Dendritic cell treated with granulocyte-macrophage colony-stimulating factor and Interleukin-4, amounts not matched to agents 40 ng/mL and 50 ng/mL, for 4 days (primary cell): ENCODE measurements around the gene NRF1.
A peak's percentile ranks its signal among the peaks of the same experiment; 100 is the strongest.
"Not testable (repeated sequence)": the region's sequence is repeated elsewhere in the genome, so short reads cannot be mapped to it uniquely, and the experiment has no call there.

Source experiments
- H3K27ac Mint-ChIP-seq: one replicate; pipeline ENCODE4 v1.8.0; 2022; ENCODE audit warnings: mild to moderate bottlenecking, mixed read lengths
- H3K27me3 Mint-ChIP-seq: one replicate; pipeline ENCODE4 v1.8.0; 2022; ENCODE audit warnings: mild to moderate bottlenecking, mixed read lengths
- H3K36me3 Mint-ChIP-seq: one replicate; pipeline ENCODE4 v1.8.0; 2022; ENCODE audit warnings: low read depth, mixed read lengths
- H3K4me1 Mint-ChIP-seq: one replicate; pipeline ENCODE4 v1.8.0; 2022; ENCODE audit warnings: low read depth, mixed read lengths
- H3K4me3 Mint-ChIP-seq: one replicate; pipeline ENCODE4 v1.8.0; 2022; ENCODE audit warnings: mild to moderate bottlenecking, moderate library complexity, mixed read lengths
- H3K9me3 Mint-ChIP-seq: one replicate; pipeline ENCODE4 v1.8.0; 2022; ENCODE audit warnings: mixed read lengths
- intact Hi-C: fragments of 100-400 bp; cut with micrococcal nuclease; formaldehyde crosslinking; loops from one replicate; pipeline ENCODE4 v1.15.0; 2022

Gene NRF1

GRCh38 chr7:129615018-129615417 lies 3.5 kb downstream of the NRF1 start:
- H3K4me1 Mint-ChIP-seq = peaks cover 57% of the 10 kb centered on the region
- no peaks in the 10 kb centered on the region for H3K9me3 Mint-ChIP-seq
- H3K36me3 Mint-ChIP-seq = peaks cover 34% of the 10 kb centered on the region
- intact Hi-C loops = loop anchor here (1.0 to 10.0 kb wide), 3 partner anchors 14 to 340 kb away; partner anchors contain the start of genes SMKR1 and UBE2H
- no peaks in the 10 kb centered on the region for H3K27me3 Mint-ChIP-seq
- no peak overlapping the region for H3K4me3 Mint-ChIP-seq
- peak overlapping the region; percentile 30 for H3K27ac Mint-ChIP-seq

GRCh38 chr7:129616530-129616929 lies 5.0 kb downstream of the NRF1 start:
- H3K9me3 Mint-ChIP-seq = no peaks in the 10 kb centered on the region

GRCh38 chr7:129617178-129617577 lies 5.7 kb downstream of the NRF1 start:
- intact Hi-C loops = loop anchor here (10.0 kb wide), 2 partner anchors 112 to 338 kb away; partner anchors contain the start of genes SMKR1 and UBE2H
- peaks cover 57% of the 10 kb centered on the region for H3K4me1 Mint-ChIP-seq
- peaks cover 28% of the 10 kb centered on the region for H3K36me3 Mint-ChIP-seq
- H3K27ac Mint-ChIP-seq = peak overlapping the region; percentile 54
- no peaks in the 10 kb centered on the region for H3K9me3 Mint-ChIP-seq
- no peaks in the 10 kb centered on the region for H3K27me3 Mint-ChIP-seq
- no peak overlapping the region for H3K4me3 Mint-ChIP-seq

More at GRCh38 chr7:129616530-129616929, 5.0 kb downstream of the NRF1 start:
- intact Hi-C loops = loop anchor here (10.0 kb wide), 2 partner anchors 112 to 338 kb away; partner anchors contain the start of genes SMKR1 and UBE2H
- peaks cover 57% of the 10 kb centered on the region for H3K4me1 Mint-ChIP-seq
- peaks cover 31% of the 10 kb centered on the region for H3K36me3 Mint-ChIP-seq
- no peak overlapping the region for H3K4me3 Mint-ChIP-seq
- H3K27ac Mint-ChIP-seq = peak overlapping the region; percentile 30
- no peaks in the 10 kb centered on the region for H3K27me3 Mint-ChIP-seq

GRCh38 chr7:129617652-129618051 lies 6.1 kb downstream of the NRF1 start:
- Mint-ChIP-seq H3K27me3 (no peaks in the 10 kb centered on the region), H3K27ac (peak overlapping the region; percentile 54), H3K36me3 (peaks cover 24% of the 10 kb centered on the region), H3K9me3 (no peaks in the 10 kb centered on the region), H3K4me1 (peaks cover 57% of the 10 kb centered on the region), H3K4me3 (no peak overlapping the region)
- intact Hi-C loops = loop anchor here (10.0 kb wide), 2 partner anchors 113 to 337 kb away; partner anchors contain the start of genes SMKR1 and UBE2H

GRCh38 chr7:129626896-129627295 lies 15.4 kb downstream of the NRF1 start:
- Mint-ChIP-seq H3K9me3 (no peaks in the 10 kb centered on the region), H3K27ac (peak overlapping the region; percentile 77), H3K36me3 (peaks cover 6% of the 10 kb centered on the region), H3K4me3 (no peak overlapping the region), H3K4me1 (peaks cover 21% of the 10 kb centered on the region), H3K27me3 (no peaks in the 10 kb centered on the region)
- intact Hi-C loops = no loop called here

GRCh38 chr7:129630341-129630740 lies 18.8 kb downstream of the NRF1 start:
- Mint-ChIP-seq H3K4me3 (no peak overlapping the region), H3K27ac (peak overlapping the region; percentile 48), H3K4me1 (peaks cover 28% of the 10 kb centered on the region), H3K9me3 (no peaks in the 10 kb centered on the region), H3K27me3 (no peaks in the 10 kb centered on the region), H3K36me3 (no peaks in the 10 kb centered on the region)
- intact Hi-C loops = loop anchor here (10.0 kb wide), 2 partner anchors 136 to 406 kb away; partner anchors contain the start of gene AHCYL2

- H3K27me3 Mint-ChIP-seq = no peaks in the 10 kb centered on the region
- H3K4me3 Mint-ChIP-seq = no peak overlapping the region
- peaks cover 19% of the 10 kb centered on the region for H3K4me1 Mint-ChIP-seq
- no peak overlapping the region for H3K27ac Mint-ChIP-seq
- intact Hi-C loops = loop anchor here (2.0 to 10.0 kb wide), 3 partner anchors 52 to 410 kb away; partner anchors contain the start of gene AHCYL2
- no peaks in the 10 kb centered on the region for H3K9me3 Mint-ChIP-seq
- peaks cover 5% of the 10 kb centered on the region for H3K36me3 Mint-ChIP-seq
These were observed 23.0 kb downstream of the NRF1 start for GRCh38 chr7:129634361-129635034.

- Mint-ChIP-seq H3K36me3 (peaks cover 5% of the 10 kb centered on the region), H3K27ac (no peak overlapping the region), H3K4me3 (no peak overlapping the region), H3K4me1 (peaks cover 12% of the 10 kb centered on the region), H3K27me3 (no peaks in the 10 kb centered on the region), H3K9me3 (no peaks in the 10 kb centered on the region)
- intact Hi-C loops = loop anchor here (2.0 to 10.0 kb wide), 3 partner anchors 53 to 411 kb away; partner anchors contain the start of gene AHCYL2
These were observed 23.9 kb downstream of the NRF1 start for GRCh38 chr7:129635300-129636029.

GRCh38 chr7:129636030-129636550 lies 24.6 kb downstream of the NRF1 start:
- not testable (repeated sequence) for H3K9me3 Mint-ChIP-seq, H3K36me3 Mint-ChIP-seq, H3K4me3 Mint-ChIP-seq, H3K27ac Mint-ChIP-seq, H3K27me3 Mint-ChIP-seq
- H3K4me1 Mint-ChIP-seq = peaks cover 11% of the 10 kb centered on the region
- intact Hi-C loops = loop anchor here (10.0 kb wide), 2 partner anchors 141 to 411 kb away; partner anchors contain the start of gene AHCYL2

- peaks cover 5% of the 10 kb centered on the region for H3K36me3 Mint-ChIP-seq
- H3K9me3 Mint-ChIP-seq = no peaks in the 10 kb centered on the region
- H3K4me3 Mint-ChIP-seq = no peak overlapping the region
- intact Hi-C loops = loop anchor here (10.0 kb wide), 2 partner anchors 142 to 412 kb away; partner anchors contain the start of gene AHCYL2
- no peaks in the 10 kb centered on the region for H3K27me3 Mint-ChIP-seq
- no peak overlapping the region for H3K27ac Mint-ChIP-seq
- peaks cover 11% of the 10 kb centered on the region for H3K4me1 Mint-ChIP-seq
These were observed 25.1 kb downstream of the NRF1 start for GRCh38 chr7:129636641-129637040.

GRCh38 chr7:129640400-129640799 lies 28.9 kb downstream of the NRF1 start:
- no peak overlapping the region for H3K4me3 Mint-ChIP-seq
- H3K9me3 Mint-ChIP-seq = no peaks in the 10 kb centered on the region
- no peak overlapping the region for H3K27ac Mint-ChIP-seq
- intact Hi-C loops = loop anchor here (5.0 kb wide), 1 partner anchor 273 kb away; no protein-coding TSS in a partner anchor
- H3K36me3 Mint-ChIP-seq = peaks cover 5% of the 10 kb centered on the region
- no peaks in the 10 kb centered on the region for H3K27me3 Mint-ChIP-seq
- peaks cover 3% of the 10 kb centered on the region for H3K4me1 Mint-ChIP-seq

- peaks cover 16% of the 10 kb centered on the region for H3K36me3 Mint-ChIP-seq
- no peaks in the 10 kb centered on the region for H3K27me3 Mint-ChIP-seq
- no peak overlapping the region for H3K27ac Mint-ChIP-seq
- intact Hi-C loops = loop anchor here (5.0 kb wide), 1 partner anchor 276 kb away; no protein-coding TSS in a partner anchor
- no peaks in the 10 kb centered on the region for H3K4me1 Mint-ChIP-seq
- H3K4me3 Mint-ChIP-seq = no peak overlapping the region
- no peaks in the 10 kb centered on the region for H3K9me3 Mint-ChIP-seq
These were observed 31.5 kb downstream of the NRF1 start for GRCh38 chr7:129642871-129643549.

GRCh38 chr7:129643550-129644170 lies 32.1 kb downstream of the NRF1 start:
- intact Hi-C loops = loop anchor here (2.0 to 5.0 kb wide), 2 partner anchors 61 to 276 kb away; no protein-coding TSS in a partner anchor
- Mint-ChIP-seq H3K4me3 (no peak overlapping the region), H3K27me3 (no peaks in the 10 kb centered on the region)

More at GRCh38 chr7:129643550-129644170, 32.1 kb downstream of the NRF1 start:
- H3K27ac Mint-ChIP-seq = no peak overlapping the region
- peaks cover 3% of the 10 kb centered on the region for H3K4me1 Mint-ChIP-seq
- no peaks in the 10 kb centered on the region for H3K9me3 Mint-ChIP-seq
- peaks cover 21% of the 10 kb centered on the region for H3K36me3 Mint-ChIP-seq
